ENCODE results near the gene NINL. TPM values are rescaled to one million over a fixed set of nuclear protein-coding genes. Genes with fewer than 3 reads are reported as not detected.

NINL gene
- total and polyA plus RNA-seq, 10 donors: 3.1 to 16.1 (median 8.1) TPM

GRCh38 chr20:25461281-25461650 is 124.1 kb downstream of the NINL start:
- intact Hi-C loops (cut with DNase I; ENCODE audit: low total_unique reads): no loop called here
- peak; percentile 51 for DNase-seq

GRCh38 chr20:25460566-25461280 is 124.6 kb downstream of the NINL start:
- Histone ChIP-seq H3K27me3 (replicated peaks in 1 of 7) (no peaks in the 10 kb centered on the region), H3K36me3 (peaks cover 0 to 37% (median 0%) of the 10 kb centered on the region in 6 donors), H3K4me3 (no peak overlapping the region), H3K9me3 (no peaks in the 10 kb centered on the region), H3K27ac (no peak overlapping the region), H3K4me1 (no peaks in the 10 kb centered on the region)
- no peak for TF ChIP-seq CTCF (IDR thresholded peaks at IDR 0.05 in 8 of 11, conservative IDR thresholded peaks at IDR 0.05 in 3 of 11)
- intact Hi-C loops (cut with DNase I; ENCODE audit: low total_unique reads): no loop called here
- WGBS, 5 donors: 86 to 94% (median 89%) methylated on average over 13 to 19 of the region's 19 CpGs
- DNase-seq: peak; percentile 52

More at GRCh38 chr20:25461281-25461650, 124.1 kb downstream of the NINL start:
- 69 to 94% (median 79%) methylated on average over 9 of the region's 9 CpGs for WGBS, 5 donors
- no peaks in the 10 kb centered on the region for H3K9me3 ChIP-seq
- no peaks in the 10 kb centered on the region for H3K27me3 ChIP-seq (replicated peaks in 1 of 7)
- TF ChIP-seq POLR2AphosphoS5 (IDR thresholded peaks at IDR 0.05) (no peak), POLR2A (IDR thresholded peaks at IDR 0.05) (no peak), CTCF (IDR thresholded peaks at IDR 0.05 in 8 of 11, conservative IDR thresholded peaks at IDR 0.05 in 3 of 11) (no peak)
- H3K4me1 ChIP-seq: no peaks in the 10 kb centered on the region
- H3K4me3 ChIP-seq: no peak overlapping the region
- H3K27ac ChIP-seq: no peak overlapping the region
- H3K36me3 ChIP-seq: peaks cover 0 to 40% (median 0%) of the 10 kb centered on the region in 6 donors

DNA sequence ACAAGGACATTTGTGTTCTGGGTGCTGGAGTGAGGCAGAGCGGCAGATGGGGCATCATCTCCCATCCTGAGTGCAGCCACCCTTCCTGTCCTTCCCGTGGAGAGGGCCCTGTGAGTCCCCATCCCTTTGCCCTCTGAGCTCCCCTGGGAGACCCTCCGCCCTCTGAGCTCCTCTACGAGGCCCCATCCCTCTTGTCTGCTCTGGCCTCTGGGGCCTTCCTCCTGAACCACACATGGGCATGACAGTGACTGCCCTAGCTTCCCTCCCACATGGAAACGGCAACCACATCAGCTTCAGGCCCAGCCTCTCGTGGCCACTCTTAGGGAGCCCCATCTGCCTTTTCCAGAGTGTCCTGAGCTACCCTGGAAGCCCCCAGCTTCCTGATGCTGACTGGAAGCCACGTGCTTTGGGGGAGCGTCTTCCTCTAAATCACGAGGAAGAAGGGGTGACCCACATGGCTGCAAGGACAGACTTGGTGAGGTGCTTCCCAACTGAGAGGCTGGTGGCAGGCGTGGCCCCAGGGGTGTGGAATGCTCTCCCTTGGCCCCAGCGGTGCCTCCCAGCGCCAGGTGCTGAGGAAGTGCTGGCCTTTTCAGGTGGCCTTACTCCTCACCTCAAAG is 125.3 kb downstream of the NINL start:
- DNase-seq: no peak
- no peaks in the 10 kb centered on the region for H3K4me1 ChIP-seq
- WGBS, 5 donors: 59 to 82% (median 74%) methylated on average over 11 to 12 of the region's 12 CpGs
- H3K27ac ChIP-seq: no peak overlapping the region
- H3K9me3 ChIP-seq: no peaks in the 10 kb centered on the region
- TF ChIP-seq POLR2A (IDR thresholded peaks at IDR 0.05) (no peak), POLR2AphosphoS5 (IDR thresholded peaks at IDR 0.05) (no peak), CTCF (IDR thresholded peaks at IDR 0.05 in 8 of 11, conservative IDR thresholded peaks at IDR 0.05 in 3 of 11) (no peak)
- no peaks in the 10 kb centered on the region for H3K27me3 ChIP-seq (replicated peaks in 1 of 7)
- no peak overlapping the region for H3K4me3 ChIP-seq
- intact Hi-C loops (cut with DNase I; ENCODE audit: low total_unique reads): no loop called here
- peaks cover 0 to 38% (median 0%) of the 10 kb centered on the region in 6 donors for H3K36me3 ChIP-seq

GRCh38 chr20:25459111-25459830 is 126.1 kb downstream of the NINL start:
- Histone ChIP-seq H3K27ac (no peak overlapping the region), H3K4me1 (no peaks in the 10 kb centered on the region), H3K27me3 (replicated peaks in 1 of 7) (no peaks in the 10 kb centered on the region), H3K9me3 (no peaks in the 10 kb centered on the region), H3K4me3 (no peak overlapping the region), H3K36me3 (peaks cover 0 to 45% (median 2%) of the 10 kb centered on the region in 6 donors)
- intact Hi-C loops (cut with DNase I; ENCODE audit: low total_unique reads): no loop called here
- DNase-seq: peak; percentile 71
- TF ChIP-seq POLR2AphosphoS5 (IDR thresholded peaks at IDR 0.05): no peak
- no peak for TF ChIP-seq POLR2A (IDR thresholded peaks at IDR 0.05)
- no peak for TF ChIP-seq CTCF (IDR thresholded peaks at IDR 0.05 in 8 of 11, conservative IDR thresholded peaks at IDR 0.05 in 3 of 11)
- 75 to 95% (median 86%) methylated on average over 4 to 20 of the region's 20 CpGs for WGBS, 5 donors

Data from spleen (tissue), 11 donors.